ENCODE measurements around the gene MAPK8IP3.
A peak's percentile ranks its signal among the peaks of the same experiment; 100 is the strongest.

Gene MAPK8IP3

GRCh38 chr16:1746693-1747195, 40.7 kb downstream of the MAPK8IP3 start:
- Histone ChIP-seq H3K9me3 (ENCODE audit: insufficient read depth, low read length) (no peaks in the 10 kb centered on the region), H3K9ac (ENCODE audit: insufficient read length, low read depth) (peak overlapping the region; percentile 74), H3K27me3 (ENCODE audit: insufficient read depth, insufficient read length) (no peaks in the 10 kb centered on the region), H3K4me1 (ENCODE audit: insufficient read depth, insufficient read length) (peaks cover 29% of the 10 kb centered on the region), H3K4me3 (ENCODE audit: insufficient read length, low read depth) (no peak overlapping the region), H3K36me3 (ENCODE audit: insufficient read depth, insufficient read length, low read length) (peaks cover 58% of the 10 kb centered on the region)
- no peak for TF ChIP-seq YY1 (IDR thresholded peaks at IDR 0.05; ENCODE audit: insufficient read depth, insufficient read length)
- TF ChIP-seq ZNF274 (IDR thresholded peaks at IDR 0.05; ENCODE audit: low read depth, low read length): no peak
- TF ChIP-seq SUZ12 (IDR thresholded peaks at IDR 0.05; ENCODE audit: extremely low read depth, insufficient read depth, insufficient read length): no peak
- DNase-seq (ENCODE audit: low read depth, low spot score): no peak

GRCh38 chr16:1747934-1748333, 41.9 kb downstream of the MAPK8IP3 start:
- Histone ChIP-seq H3K4me1 (ENCODE audit: insufficient read depth, insufficient read length) (peaks cover 29% of the 10 kb centered on the region), H3K27me3 (ENCODE audit: insufficient read depth, insufficient read length) (no peaks in the 10 kb centered on the region), H3K9me3 (ENCODE audit: insufficient read depth, low read length) (no peaks in the 10 kb centered on the region), H3K36me3 (ENCODE audit: insufficient read depth, insufficient read length, low read length) (peaks cover 64% of the 10 kb centered on the region), H3K9ac (ENCODE audit: insufficient read length, low read depth) (no peak overlapping the region), H3K4me3 (ENCODE audit: insufficient read length, low read depth) (no peak overlapping the region)
- DNase-seq (ENCODE audit: low read depth, low spot score): no peak
- TF ChIP-seq SUZ12 (IDR thresholded peaks at IDR 0.05; ENCODE audit: extremely low read depth, insufficient read depth, insufficient read length): no peak
- TF ChIP-seq YY1 (IDR thresholded peaks at IDR 0.05; ENCODE audit: insufficient read depth, insufficient read length): no peak
- no peak for TF ChIP-seq ZNF274 (IDR thresholded peaks at IDR 0.05; ENCODE audit: low read depth, low read length)

- no peaks in the 10 kb centered on the region for H3K27me3 ChIP-seq (ENCODE audit: insufficient read depth, insufficient read length)
- no peak for TF ChIP-seq YY1 (IDR thresholded peaks at IDR 0.05; ENCODE audit: insufficient read depth, insufficient read length)
- no peak for TF ChIP-seq SUZ12 (IDR thresholded peaks at IDR 0.05; ENCODE audit: extremely low read depth, insufficient read depth, insufficient read length)
- no peak for TF ChIP-seq ZNF274 (IDR thresholded peaks at IDR 0.05; ENCODE audit: low read depth, low read length)
- H3K9ac ChIP-seq (ENCODE audit: insufficient read length, low read depth): no peak overlapping the region
- no peaks in the 10 kb centered on the region for H3K9me3 ChIP-seq (ENCODE audit: insufficient read depth, low read length)
- peaks cover 25% of the 10 kb centered on the region for H3K4me1 ChIP-seq (ENCODE audit: insufficient read depth, insufficient read length)
- no peak overlapping the region for H3K4me3 ChIP-seq (ENCODE audit: insufficient read length, low read depth)
- DNase-seq (ENCODE audit: low read depth, low spot score): no peak
- H3K36me3 ChIP-seq (ENCODE audit: insufficient read depth, insufficient read length, low read length): peaks cover 55% of the 10 kb centered on the region
Observed at GRCh38 chr16:1749152-1750117, 43.4 kb downstream of the MAPK8IP3 start.

GRCh38 chr16:1751946-1752345, 46.0 kb downstream of the MAPK8IP3 start:
- TF ChIP-seq ZNF274 (IDR thresholded peaks at IDR 0.05; ENCODE audit: low read depth, low read length) (no peak), SUZ12 (IDR thresholded peaks at IDR 0.05; ENCODE audit: extremely low read depth, insufficient read depth, insufficient read length) (no peak), YY1 (IDR thresholded peaks at IDR 0.05; ENCODE audit: insufficient read depth, insufficient read length) (no peak)
- DNase-seq (ENCODE audit: low read depth, low spot score): no peak
- Histone ChIP-seq H3K27me3 (ENCODE audit: insufficient read depth, insufficient read length) (no peaks in the 10 kb centered on the region), H3K9ac (ENCODE audit: insufficient read length, low read depth) (no peak overlapping the region), H3K36me3 (ENCODE audit: insufficient read depth, insufficient read length, low read length) (peaks cover 70% of the 10 kb centered on the region), H3K9me3 (ENCODE audit: insufficient read depth, low read length) (no peaks in the 10 kb centered on the region), H3K4me1 (ENCODE audit: insufficient read depth, insufficient read length) (peaks cover 7% of the 10 kb centered on the region), H3K4me3 (ENCODE audit: insufficient read length, low read depth) (no peak overlapping the region)

GRCh38 chr16:1752853-1753252, 46.9 kb downstream of the MAPK8IP3 start:
- Histone ChIP-seq H3K4me1 (ENCODE audit: insufficient read depth, insufficient read length) (peaks cover 2% of the 10 kb centered on the region), H3K27me3 (ENCODE audit: insufficient read depth, insufficient read length) (no peaks in the 10 kb centered on the region), H3K36me3 (ENCODE audit: insufficient read depth, insufficient read length, low read length) (peaks cover 68% of the 10 kb centered on the region), H3K9ac (ENCODE audit: insufficient read length, low read depth) (no peak overlapping the region), H3K4me3 (ENCODE audit: insufficient read length, low read depth) (no peak overlapping the region), H3K9me3 (ENCODE audit: insufficient read depth, low read length) (no peaks in the 10 kb centered on the region)
- DNase-seq (ENCODE audit: low read depth, low spot score): no peak
- TF ChIP-seq SUZ12 (IDR thresholded peaks at IDR 0.05; ENCODE audit: extremely low read depth, insufficient read depth, insufficient read length) (no peak), YY1 (IDR thresholded peaks at IDR 0.05; ENCODE audit: insufficient read depth, insufficient read length) (no peak), ZNF274 (IDR thresholded peaks at IDR 0.05; ENCODE audit: low read depth, low read length) (no peak)

- Histone ChIP-seq H3K36me3 (ENCODE audit: insufficient read depth, insufficient read length, low read length) (peaks cover 64% of the 10 kb centered on the region), H3K9me3 (ENCODE audit: insufficient read depth, low read length) (no peaks in the 10 kb centered on the region), H3K27me3 (ENCODE audit: insufficient read depth, insufficient read length) (no peaks in the 10 kb centered on the region), H3K4me3 (ENCODE audit: insufficient read length, low read depth) (no peak overlapping the region), H3K9ac (ENCODE audit: insufficient read length, low read depth) (no peak overlapping the region), H3K4me1 (ENCODE audit: insufficient read depth, insufficient read length) (peaks cover 2% of the 10 kb centered on the region)
- no peak for TF ChIP-seq ZNF274 (IDR thresholded peaks at IDR 0.05; ENCODE audit: low read depth, low read length)
- no peak for TF ChIP-seq SUZ12 (IDR thresholded peaks at IDR 0.05; ENCODE audit: extremely low read depth, insufficient read depth, insufficient read length)
- DNase-seq (ENCODE audit: low read depth, low spot score): no peak
Observed at GRCh38 chr16:1754204-1754603, 48.2 kb downstream of the MAPK8IP3 start.

- DNase-seq (ENCODE audit: low read depth, low spot score): no peak
- Histone ChIP-seq H3K4me3 (ENCODE audit: insufficient read length, low read depth) (no peak overlapping the region), H3K4me1 (ENCODE audit: insufficient read depth, insufficient read length) (peaks cover 7% of the 10 kb centered on the region), H3K27me3 (ENCODE audit: insufficient read depth, insufficient read length) (no peaks in the 10 kb centered on the region), H3K9ac (ENCODE audit: insufficient read length, low read depth) (peak overlapping the region; percentile 15), H3K36me3 (ENCODE audit: insufficient read depth, insufficient read length, low read length) (peaks cover 72% of the 10 kb centered on the region), H3K9me3 (ENCODE audit: insufficient read depth, low read length) (no peaks in the 10 kb centered on the region)
- no peak for TF ChIP-seq ZNF274 (IDR thresholded peaks at IDR 0.05; ENCODE audit: low read depth, low read length)
- TF ChIP-seq SUZ12 (IDR thresholded peaks at IDR 0.05; ENCODE audit: extremely low read depth, insufficient read depth, insufficient read length): no peak
- TF ChIP-seq YY1 (IDR thresholded peaks at IDR 0.05; ENCODE audit: insufficient read depth, insufficient read length): no peak
Observed at GRCh38 chr16:1757714-1758461, 51.9 kb downstream of the MAPK8IP3 start.
